GF-D8 (cell line): ENCODE measurements around the gene HSDL1.
"Not testable (repeated sequence)": the region's sequence is repeated elsewhere in the genome, so short reads cannot be mapped to it uniquely, and the experiment has no call there.

Experiments used
- DNase-seq: peaks from one replicate; lab custom pipeline; 2025; lab: John Stamatoyannopoulos, UW

Gene HSDL1

GRCh38 chr16:84138824-84139627 lies 6.0 kb downstream of the HSDL1 start:
- peak; percentile 28 for DNase-seq

GRCh38 chr16:84138500-84138823 lies 6.5 kb downstream of the HSDL1 start:
- no peak for DNase-seq

GRCh38 chr16:84137769-84138357 lies 7.1 kb downstream of the HSDL1 start:
- DNase-seq: no peak

- no peak for DNase-seq
Observed at GRCh38 chr16:84137287-84137686, 7.7 kb downstream of the HSDL1 start.

- DNase-seq: no peak
Observed at GRCh38 chr16:84136331-84137125, 8.4 kb downstream of the HSDL1 start.

- no peak for DNase-seq
Observed at GRCh38 chr16:84132527-84133285, 12.3 kb downstream of the HSDL1 start.

- DNase-seq: no peak
Observed at GRCh38 chr16:84131117-84131516, 13.9 kb downstream of the HSDL1 start.

- DNase-seq: no peak
Observed at GRCh38 chr16:84124257-84125073, 20.5 kb downstream of the HSDL1 start.

- DNase-seq: no peak
Observed at GRCh38 chr16:84121007-84121406, 24.0 kb downstream of the HSDL1 start.

GRCh38 chr16:84120023-84120422 lies 25.0 kb downstream of the HSDL1 start:
- DNase-seq: no peak

- no peak for DNase-seq
Observed at GRCh38 chr16:84119368-84119767, 25.6 kb downstream of the HSDL1 start.

GRCh38 chr16:84118315-84118714 lies 26.7 kb downstream of the HSDL1 start:
- not testable (repeated sequence) for DNase-seq

GRCh38 chr16:84117494-84117843 lies 27.5 kb downstream of the HSDL1 start:
- DNase-seq: peak; percentile 23

- peak; percentile 91 for DNase-seq
Observed at GRCh38 chr16:84116720-84117493, 28.1 kb downstream of the HSDL1 start, which contains the start of gene MBTPS1. TSS of gene MBTPS1 (minus strand) at chr16:84116942. CDS start at chr16:84101783, 15,159 bp downstream.

GRCh38 chr16:84115919-84116719 lies 28.9 kb downstream of the HSDL1 start:
- no peak for DNase-seq

GRCh38 chr16:84111949-84112348 lies 33.0 kb downstream of the HSDL1 start:
- not testable (repeated sequence) for DNase-seq

GRCh38 chr16:84111525-84111924 lies 33.5 kb downstream of the HSDL1 start:
- no peak for DNase-seq

- no peak for DNase-seq
Observed at GRCh38 chr16:84110527-84110926, 34.5 kb downstream of the HSDL1 start.

- no peak for DNase-seq
Observed at GRCh38 chr16:84109598-84110335, 35.2 kb downstream of the HSDL1 start.
